ENCODE results near the gene HFM1.

HFM1 gene

DNA sequence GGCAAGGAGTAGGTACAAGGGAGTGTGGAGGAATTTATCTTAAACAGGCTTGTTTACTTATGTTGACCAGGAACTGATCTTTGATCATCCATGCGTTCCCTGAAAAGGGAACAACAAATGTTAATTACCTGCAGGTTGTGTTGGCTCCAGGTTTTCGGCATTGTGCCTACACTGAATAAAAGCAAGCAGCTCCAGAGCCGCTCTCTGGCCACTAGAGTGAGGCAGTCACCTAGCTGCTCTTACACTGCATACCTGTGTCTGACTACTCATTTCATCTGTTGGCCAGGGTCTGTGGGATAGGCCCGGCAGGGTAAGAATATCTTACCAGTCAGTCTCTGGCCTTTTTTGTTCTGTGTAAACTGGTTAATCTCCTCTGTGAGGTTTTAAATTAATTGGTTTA is 183.6 kb downstream of the HFM1 start:
- H3K27me3 ChIP-seq (ENCODE audit: control insufficient read depth, low read length): no peaks in the 10 kb centered on the region
- H3F3A ChIP-seq (ENCODE audit: control insufficient read depth, insufficient read depth): no peaks in the 10 kb centered on the region
- no peaks in the 10 kb centered on the region for H3K36me3 ChIP-seq (ENCODE audit: control insufficient read depth, low read length)
- no peak for TF ChIP-seq EZH2phosphoT487 (IDR thresholded peaks at IDR 0.05; ENCODE audit: borderline replicate concordance, low read length)
- TF ChIP-seq, protein P1, sequence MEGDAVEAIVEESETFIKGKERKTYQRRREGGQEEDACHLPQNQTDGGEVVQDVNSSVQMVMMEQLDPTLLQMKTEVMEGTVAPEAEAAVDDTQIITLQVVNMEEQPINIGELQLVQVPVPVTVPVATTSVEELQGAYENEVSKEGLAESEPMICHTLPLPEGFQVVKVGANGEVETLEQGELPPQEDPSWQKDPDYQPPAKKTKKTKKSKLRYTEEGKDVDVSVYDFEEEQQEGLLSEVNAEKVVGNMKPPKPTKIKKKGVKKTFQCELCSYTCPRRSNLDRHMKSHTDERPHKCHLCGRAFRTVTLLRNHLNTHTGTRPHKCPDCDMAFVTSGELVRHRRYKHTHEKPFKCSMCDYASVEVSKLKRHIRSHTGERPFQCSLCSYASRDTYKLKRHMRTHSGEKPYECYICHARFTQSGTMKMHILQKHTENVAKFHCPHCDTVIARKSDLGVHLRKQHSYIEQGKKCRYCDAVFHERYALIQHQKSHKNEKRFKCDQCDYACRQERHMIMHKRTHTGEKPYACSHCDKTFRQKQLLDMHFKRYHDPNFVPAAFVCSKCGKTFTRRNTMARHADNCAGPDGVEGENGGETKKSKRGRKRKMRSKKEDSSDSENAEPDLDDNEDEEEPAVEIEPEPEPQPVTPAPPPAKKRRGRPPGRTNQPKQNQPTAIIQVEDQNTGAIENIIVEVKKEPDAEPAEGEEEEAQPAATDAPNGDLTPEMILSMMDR (IDR thresholded peaks at IDR 0.05; ENCODE audit: low read depth, low read length, poor library complexity, severe bottlenecking): no peak
- H3K4me2 ChIP-seq (ENCODE audit: low read length): no peak overlapping the region
- H3K4me1 ChIP-seq (ENCODE audit: control insufficient read depth, low read length): no peaks in the 10 kb centered on the region
- H3K4me3 ChIP-seq (ENCODE audit: low read length): no peak overlapping the region
- no peak overlapping the region for H3K27ac ChIP-seq (ENCODE audit: low read depth, low read length)
- H3K79me2 ChIP-seq (ENCODE audit: control insufficient read depth, low read length): no peaks in the 10 kb centered on the region
- no peaks in the 10 kb centered on the region for H3K9me3 ChIP-seq (ENCODE audit: control insufficient read depth, insufficient read depth, low read length)
- H3K9me2 ChIP-seq (replicated peaks; ENCODE audit: control insufficient read depth, low read length): no peaks in the 10 kb centered on the region
- no peaks in the 10 kb centered on the region for H4K20me1 ChIP-seq (ENCODE audit: control insufficient read depth, insufficient read depth, low read depth, low read length)

DNA sequence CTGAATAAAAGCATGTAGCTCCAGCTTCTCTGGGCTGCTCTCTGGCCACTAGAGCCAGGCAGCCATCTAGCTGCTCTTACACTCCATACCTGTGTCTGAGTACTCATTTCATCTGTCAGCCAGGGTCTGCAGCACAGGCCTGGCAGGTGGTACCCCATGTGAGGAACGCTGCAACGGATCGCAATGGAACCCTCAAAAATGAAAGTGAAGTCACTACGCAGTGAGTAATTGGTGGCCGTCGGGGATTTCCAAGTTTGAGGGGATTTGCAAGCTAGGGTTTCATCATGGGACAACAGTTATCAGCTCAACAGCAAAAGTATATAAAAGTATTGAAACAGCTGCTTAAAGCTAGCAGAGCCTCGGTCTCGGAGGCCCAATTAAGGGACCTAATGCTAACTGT is 186.7 kb downstream of the HFM1 start:
- no peaks in the 10 kb centered on the region for H4K20me1 ChIP-seq (ENCODE audit: control insufficient read depth, insufficient read depth, low read depth, low read length)
- H3K79me2 ChIP-seq (ENCODE audit: control insufficient read depth, low read length): no peaks in the 10 kb centered on the region
- TF ChIP-seq EZH2phosphoT487 (IDR thresholded peaks at IDR 0.05; ENCODE audit: borderline replicate concordance, low read length): no peak
- TF ChIP-seq, protein P1 (IDR thresholded peaks at IDR 0.05; ENCODE audit: low read depth, low read length, poor library complexity, severe bottlenecking): no peak
- no peaks in the 10 kb centered on the region for H3K9me3 ChIP-seq (ENCODE audit: control insufficient read depth, insufficient read depth, low read length)
- H3F3A ChIP-seq (ENCODE audit: control insufficient read depth, insufficient read depth): no peaks in the 10 kb centered on the region
- H3K9me2 ChIP-seq (replicated peaks; ENCODE audit: control insufficient read depth, low read length): no peaks in the 10 kb centered on the region
- no peak overlapping the region for H3K4me2 ChIP-seq (ENCODE audit: low read length)
- no peaks in the 10 kb centered on the region for H3K36me3 ChIP-seq (ENCODE audit: control insufficient read depth, low read length)
- H3K27ac ChIP-seq (ENCODE audit: low read depth, low read length): no peak overlapping the region
- no peaks in the 10 kb centered on the region for H3K27me3 ChIP-seq (ENCODE audit: control insufficient read depth, low read length)
- no peaks in the 10 kb centered on the region for H3K4me1 ChIP-seq (ENCODE audit: control insufficient read depth, low read length)
- no peak overlapping the region for H3K4me3 ChIP-seq (ENCODE audit: low read length)

All from DOHH2 (cell line).